H1 (cell line): ENCODE data around the gene EIF1AY. TPM values are rescaled to one million over a fixed set of nuclear protein-coding genes. Genes with fewer than 3 reads are reported as not detected.

Experiments used
- CTCF ChIA-PET: fragments of 300-600 bp; sonication (Branson Sonifier 250); formaldehyde crosslinking; loops from one replicate; lab custom pipeline; 2021; ENCODE audit not compliant: partially characterized antibody; lab: Charles Lee
- POLR2A ChIA-PET: fragments of 300-600 bp; sonication (Branson Sonifier 250); formaldehyde crosslinking; loops from one replicate; lab custom pipeline; 2021; ENCODE audit warnings: inconsistent platforms; ENCODE audit not compliant: partially characterized antibody; lab: Charles Lee
- DNase-seq, 2 experiments: peaks; one replicate each; pipeline versions ENCODE4 v3.0.0 to v3.0.0-alpha.2; 2010 to 2022; ENCODE audit warnings: low spot score in 2 of 2, low read depth in 1 of 2, mixed read lengths in 1 of 2
- FAIRE-seq: peaks from 2 replicates; lab custom pipeline; 2011; peaks lifted over from hg19 to GRCh38; lab: Jason Lieb, UNC
- H2AFZ ChIP-seq: 2 replicates; pipeline ENCODE4 v1.8.1; 2012; ENCODE audit warnings: low read length, inconsistent platforms
- H2AK5ac ChIP-seq: 2 replicates; pipeline ENCODE4 v1.6.1; 2013; ENCODE audit warnings: low read depth, low read length
- H2BK120ac ChIP-seq: replicated peaks from 2 replicates; pipeline ENCODE3; 2013; ENCODE audit warnings: low read depth, low read length, inconsistent platforms
- H2BK12ac ChIP-seq: 2 replicates; pipeline ENCODE4 v1.6.1; 2013; ENCODE audit warnings: low read depth, low read length
- H2BK15ac ChIP-seq: 2 replicates; pipeline ENCODE4 v1.6.1; 2013; ENCODE audit warnings: low read length
- H2BK20ac ChIP-seq: 2 replicates; pipeline ENCODE4 v1.6.1; 2013; ENCODE audit warnings: low read length
- H2BK5ac ChIP-seq: 2 replicates; pipeline ENCODE4 v1.6.1; 2013; ENCODE audit warnings: low read depth, low read length
- H3K14ac ChIP-seq: 2 replicates; pipeline ENCODE4 v1.6.1; 2013; ENCODE audit warnings: inconsistent platforms; ENCODE audit not compliant: insufficient read length
- H3K18ac ChIP-seq: 2 replicates; pipeline ENCODE4 v1.6.1; 2013; ENCODE audit warnings: low read length; ENCODE audit errors: extremely low read depth
- H3K23ac ChIP-seq: 2 replicates; pipeline ENCODE4 v1.6.1; 2013; ENCODE audit warnings: inconsistent platforms; ENCODE audit not compliant: insufficient read length
- H3K23me2 ChIP-seq: 2 replicates; pipeline ENCODE4 v1.6.1; 2013; ENCODE audit warnings: low read depth, low read length
- H3K27ac ChIP-seq: 2 replicates; pipeline ENCODE4 v1.6.1; 2011; ENCODE audit warnings: low read depth, low read length, inconsistent platforms
- H3K27me3 ChIP-seq, 4 experiments: replicated peaks in 1 of 4; 1 replicate in 1 of 4; 2 replicates in 3 of 4; pipeline versions ENCODE4 v1.6.1 to v1.8.1; 2011 to 2013; ENCODE audit warnings: low read length in 3 of 4, mild to moderate bottlenecking in 3 of 4, inconsistent platforms in 2 of 4, mixed read lengths in 2 of 4, moderate library complexity in 1 of 4; ENCODE audit not compliant: control insufficient read depth in 3 of 4, insufficient read depth in 3 of 4; ENCODE audit errors: extremely low read depth in 1 of 4
- H3K36me3 ChIP-seq, 4 experiments: 2 replicates each; pipeline versions ENCODE4 v1.6.1 to v1.8.1; 2011 to 2013; ENCODE audit warnings: mild to moderate bottlenecking in 4 of 4, low read length in 3 of 4, moderate library complexity in 2 of 4, control low read depth in 1 of 4, inconsistent platforms in 1 of 4; ENCODE audit not compliant: insufficient read depth in 4 of 4, control insufficient read depth in 2 of 4
- H3K4ac ChIP-seq: replicated peaks from 2 replicates; pipeline ENCODE3; 2013; ENCODE audit warnings: low read length, low read depth, mixed read lengths, inconsistent platforms; ENCODE audit not compliant: insufficient read length
- H3K4me1 ChIP-seq, 4 experiments: replicated peaks in 1 of 4; 1 replicate in 1 of 4; 2 replicates in 3 of 4; pipeline versions ENCODE4 v1.6.1 to v1.8.1; 2011 to 2013; ENCODE audit warnings: low read length in 3 of 4, inconsistent platforms in 2 of 4, mixed read lengths in 1 of 4; ENCODE audit not compliant: insufficient read depth in 4 of 4, control insufficient read depth in 3 of 4
- H3K4me2 ChIP-seq, 2 experiments: 2 replicates each; pipeline versions ENCODE4 v1.6.1 to v1.8.1; 2011 to 2013; ENCODE audit warnings: low read depth in 2 of 2, low read length in 2 of 2, control low read depth in 1 of 2, inconsistent platforms in 1 of 2, mild to moderate bottlenecking in 1 of 2; ENCODE audit not compliant: insufficient read depth in 1 of 2
- H3K4me3 ChIP-seq, 4 experiments: fragments of 200-600, 300-600 bp in 1 of 4; sonication (generic), shearing (Covaris generic), sonication (Bioruptor Twin) in 1 of 4; 2 replicates each; pipeline versions ENCODE4 v1.5.1 to v1.8.1; 2011 to 2016; ENCODE audit warnings: low read length in 4 of 4, low read depth in 3 of 4, control low read depth in 2 of 4, inconsistent platforms in 2 of 4, mild to moderate bottlenecking in 2 of 4, mixed read lengths in 1 of 4, moderate library complexity in 1 of 4; ENCODE audit not compliant: insufficient read depth in 2 of 4; ENCODE audit errors: extremely low read depth in 1 of 4
- H3K56ac ChIP-seq: replicated peaks from 2 replicates; pipeline ENCODE3; 2013; ENCODE audit warnings: low read depth, mild to moderate bottlenecking, mixed read lengths, low read length, inconsistent platforms; ENCODE audit not compliant: insufficient read length
- H3K79me1 ChIP-seq: 2 replicates; pipeline ENCODE4 v1.6.1; 2013; ENCODE audit warnings: low read depth, low read length, control low read depth
- H3K79me2 ChIP-seq, 2 experiments: 2 replicates each; pipeline versions ENCODE4 v1.6.1 to v1.8.1; 2012 to 2013; ENCODE audit warnings: low read length in 2 of 2, mild to moderate bottlenecking in 2 of 2, inconsistent platforms in 1 of 2; ENCODE audit not compliant: insufficient read depth in 2 of 2, control insufficient read depth in 1 of 2
- H3K9ac ChIP-seq, 4 experiments: replicated peaks in 1 of 4; 1 replicate in 1 of 4; 2 replicates in 3 of 4; pipeline versions ENCODE4 v1.6.1 to v1.8.1; 2011 to 2013; ENCODE audit warnings: low read depth in 3 of 4, low read length in 3 of 4, control low read depth in 2 of 4, mild to moderate bottlenecking in 2 of 4, moderate library complexity in 2 of 4, inconsistent platforms in 1 of 4; ENCODE audit errors: extremely low read depth in 1 of 4
- H3K9me3 ChIP-seq, 2 experiments: 2 replicates each; pipeline versions ENCODE4 v1.6.1 to v1.8.1; 2012 to 2013; ENCODE audit warnings: mild to moderate bottlenecking in 2 of 2, moderate library complexity in 2 of 2, control low read depth in 1 of 2, inconsistent platforms in 1 of 2, low read depth in 1 of 2, low read length in 1 of 2, mixed read lengths in 1 of 2; ENCODE audit not compliant: insufficient read depth in 2 of 2
- H4K20me1 ChIP-seq, 2 experiments: replicated peaks in 1 of 2; 2 replicates each; pipeline versions ENCODE3 to v1.8.1; 2011 to 2013; ENCODE audit warnings: inconsistent platforms in 2 of 2, low read length in 2 of 2, mild to moderate bottlenecking in 1 of 2; ENCODE audit not compliant: insufficient read depth in 2 of 2, control insufficient read depth in 1 of 2
- H4K5ac ChIP-seq: 2 replicates; pipeline ENCODE4 v1.6.1; 2013; ENCODE audit warnings: low read length, low read depth, mixed read lengths, inconsistent platforms; ENCODE audit not compliant: insufficient read length
- H4K8ac ChIP-seq: 2 replicates; pipeline ENCODE4 v1.8.0; 2013; ENCODE audit warnings: mild to moderate bottlenecking, moderate library complexity, low read length, inconsistent platforms; ENCODE audit not compliant: insufficient read depth; ENCODE audit errors: extremely low read depth
- H4K91ac ChIP-seq: replicated peaks from 2 replicates; pipeline ENCODE3; 2013; ENCODE audit warnings: low read length, mixed read lengths, inconsistent platforms; ENCODE audit not compliant: insufficient read length
- BCL11A ChIP-seq, 2 experiments: IDR thresholded peaks; one replicate each; pipeline ENCODE4 v1.6.1; 2011; ENCODE audit warnings: low read depth in 2 of 2, low read length in 2 of 2, mild to moderate bottlenecking in 2 of 2
- CBX8 ChIP-seq: fragments of 300-800, 300-1000 bp; sonication (generic); IDR thresholded peaks from 2 replicates; pipeline ENCODE4 v1.7.1; 2016; ENCODE audit warnings: low read depth, low read length, borderline replicate concordance
- EZH2 ChIP-seq: fragments of 200-600 bp; sonication (generic); IDR thresholded peaks from 2 replicates; pipeline ENCODE4 v1.7.1; 2012; ENCODE audit warnings: low read depth, mild to moderate bottlenecking, moderate library complexity, low read length, inconsistent platforms; ENCODE audit not compliant: severe bottlenecking
- HDAC2 ChIP-seq, 2 experiments: fragments of 300-600 bp in 1 of 2; sonication (generic) in 1 of 2; IDR thresholded peaks; 2 replicates each; pipeline ENCODE4 v1.6.1; 2011 to 2012; ENCODE audit warnings: low read depth in 2 of 2, low read length in 2 of 2, mild to moderate bottlenecking in 2 of 2, moderate library complexity in 2 of 2, borderline replicate concordance in 1 of 2, inconsistent platforms in 1 of 2
- NANOG ChIP-seq: IDR thresholded peaks from 2 replicates; pipeline ENCODE4 v1.6.1; 2011; ENCODE audit warnings: low read length, low read depth, mild to moderate bottlenecking, inconsistent platforms; ENCODE audit not compliant: insufficient read depth, poor library complexity, severe bottlenecking
- PHF8 ChIP-seq: fragments of 200-600 bp; sonication (generic); conservative IDR thresholded peaks from 2 replicates; pipeline ENCODE4 v1.7.1; 2012; ENCODE audit warnings: low read depth, mild to moderate bottlenecking, inconsistent platforms, low read length, moderate library complexity
- RBBP5 ChIP-seq: IDR thresholded peaks from 2 replicates; pipeline ENCODE4 v1.7.1; 2012; ENCODE audit warnings: low read depth, mild to moderate bottlenecking, inconsistent platforms, low read length, moderate library complexity, borderline replicate concordance
- RNF2 ChIP-seq: fragments of 200-900, 300-1000 bp; sonication (generic); IDR thresholded peaks from 2 replicates; pipeline ENCODE4 v1.7.1; 2016; ENCODE audit warnings: borderline replicate concordance, low read depth, mild to moderate bottlenecking, antibody characterized with exemption, low read length; ENCODE audit not compliant: poor library complexity, severe bottlenecking; ENCODE audit errors: missing control alignments
- SIX5 ChIP-seq: IDR thresholded peaks from 2 replicates; pipeline ENCODE4 v1.6.1; 2011; ENCODE audit warnings: mild to moderate bottlenecking, low read depth, low read length
- ZNF274 ChIP-seq: IDR thresholded peaks from 2 replicates; pipeline ENCODE4 v1.7.0; 2012; ENCODE audit warnings: low read length, borderline replicate concordance; ENCODE audit errors: extremely low read depth
- WGBS, 2 experiments: shearing (Covaris generic) in 1 of 2; methylation state at CpG; one replicate each; pipeline versions ENCODE4 v1.1.6 to v1.1.7; 2013 to 2015; ENCODE audit warnings: low lambda C conversion rate in 2 of 2, mixed read lengths in 2 of 2, inconsistent platforms in 1 of 2, low coverage in 1 of 2, missing lambda C conversion rate in 1 of 2; ENCODE audit not compliant: insufficient replicate concordance in 2 of 2, insufficient coverage in 1 of 2, insufficient read length in 1 of 2; ENCODE audit errors: extremely low coverage in 1 of 2, missing lambda C conversion rate in 1 of 2; 5-methylcytosine and 5-hydroxymethylcytosine counted together
- polyA plus RNA-seq, 7 experiments: library from polyadenylated mRNA; depleted of rRNA in 3 of 7; stranded (reverse) in 5 of 7; unstranded in 2 of 7; fragments of >200 nt in 5 of 7; fragments of 200-250 nt in 2 of 7; gene quantifications; 1 replicate in 5 of 7; 2 replicates in 1 of 7; 4 replicates in 1 of 7; pipeline versions ENCODE4 v1.2.1 to v1.2.3, GENCODE V29; 2011 to 2013; ENCODE audit warnings: missing spikeins in 2 of 7, mixed read lengths in 2 of 7
- total RNA-seq: library from RNA; stranded (reverse); fragmentation: NEBNext Ultra II Directional; extraction: Animal tissue kit (Norgen Biotek cat#: 25700); gene quantifications from 2 replicates; pipeline ENCODE4 v1.2.1, GENCODE V29; 2021

EIF1AY gene
- total and polyA plus RNA-seq, 2 of the 8 experiments (the other 6 are each of a cell fraction or from before 2014, with no cell fraction given), result 8.8 to 34.1 TPM

DNA sequence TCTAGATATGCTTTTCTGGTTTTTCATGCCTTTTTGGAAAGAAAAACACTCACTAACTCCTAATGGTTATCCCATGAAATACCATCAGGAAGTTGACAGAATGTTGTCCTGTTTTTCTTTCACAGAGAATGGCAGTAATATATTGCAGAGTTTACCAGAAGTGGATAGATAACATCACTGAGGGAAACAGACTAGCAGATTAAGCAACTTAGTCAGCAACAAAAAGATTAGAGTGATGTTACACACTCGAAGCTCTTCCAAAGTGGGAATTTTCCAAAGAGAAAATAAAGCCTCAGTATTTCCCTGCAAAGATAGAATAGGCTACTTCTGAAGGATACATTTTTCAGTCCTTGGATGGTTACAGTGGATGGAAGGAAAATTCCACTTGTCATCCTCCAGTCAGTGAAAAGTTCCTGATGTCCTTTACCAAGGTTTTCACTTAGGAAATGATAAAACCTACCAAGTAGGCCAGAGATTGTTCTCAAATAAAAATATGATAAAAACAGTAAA, 31.1 kb upstream of the EIF1AY start:
- Histone ChIP-seq H3K9me3 (peaks cover 3 to 33% of the 10 kb centered on the region in 2 experiments; a peak in 1 of 4 replicates), H3K4me1 (no peaks in the 10 kb centered on the region), H3K23ac (no peak overlapping the region), H4K8ac (no peak overlapping the region), H3K4me3 (no peak overlapping the region), H2AK5ac (no peak overlapping the region), H3K23me2 (no peaks in the 10 kb centered on the region), H3K79me1 (no peaks in the 10 kb centered on the region), H3K9ac (no peak overlapping the region), H3K36me3 (no peaks in the 10 kb centered on the region), H3K27me3 (no peaks in the 10 kb centered on the region), H3K56ac (no peak overlapping the region), H4K20me1 (no peaks in the 10 kb centered on the region), H3K27ac (no peak overlapping the region), H4K5ac (no peak overlapping the region), H3K4ac (no peak overlapping the region), H4K91ac (no peak overlapping the region), H2BK120ac (no peak overlapping the region), H3K4me2 (no peak overlapping the region), H2BK12ac (no peak overlapping the region), H3K14ac (no peak overlapping the region), H2AFZ (no peak overlapping the region), H2BK5ac (no peak overlapping the region), H3K79me2 (no peaks in the 10 kb centered on the region), H2BK20ac (no peak overlapping the region), H2BK15ac (no peak overlapping the region), H3K18ac (no peak overlapping the region)
- DNase-seq (no peak), FAIRE-seq (no peak)
- 100% methylated on average over 1 of the region's 1 CpG; no CpG with 5 or more reads in 1 of the 2 experiments for WGBS, 2 experiments
- no peak for TF ChIP-seq SIX5
- no peak for TF ChIP-seq NANOG
- no peak for TF ChIP-seq CBX8
- no peak for TF ChIP-seq EZH2
- TF ChIP-seq PHF8, result no peak
- TF ChIP-seq ZNF274, result no peak
- TF ChIP-seq RBBP5, result no peak
- TF ChIP-seq RNF2, result no peak
- no peak for TF ChIP-seq HDAC2 (IDR thresholded peaks at IDR 0.05; ENCODE audit: borderline replicate concordance in 1 of 2, low read depth in 2 of 2, low read length in 2 of 2)
- no peak for TF ChIP-seq BCL11A (IDR thresholded peaks at IDR 0.05; ENCODE audit: low read depth in 2 of 2, low read length in 2 of 2)
- ChIA-PET POLR2A (no interaction called here), CTCF (no interaction called here)
